Hepatocyte (in vitro differentiated cells): Measurements from ENCODE around the gene POLR3GL.

Experiments used
- CTCF ChIP-seq: fragments of 200-600 bp; sonication (generic); IDR thresholded peaks from 2 replicates; pipeline ENCODE4 v1.5.1; 2016; ENCODE audit warnings: antibody characterized with exemption, mild to moderate bottlenecking; ENCODE audit not compliant: poor library complexity
- EZH2 ChIP-seq: fragments of 200-600 bp; sonication (generic); IDR thresholded peaks from 2 replicates; pipeline ENCODE4 v1.6.1; 2016; ENCODE audit warnings: antibody characterized with exemption, mild to moderate bottlenecking, borderline replicate concordance

GRCh38 chr1:145996433-145997015 lies 32.0 kb downstream of the POLR3GL start, which contains the start of gene TXNIP:
- TF ChIP-seq EZH2 (no peak), CTCF (no peak)
